Vagina (tissue), 2 donors: ENCODE data around the gene HERC2.

Source experiments
- POLR2A ChIP-seq, 2 donors: fragments of 450-650 bp; IDR thresholded peaks; one replicate each; pipeline ENCODE4 v1.6.1; 2017; ENCODE audit warnings: antibody characterized with exemption in 2 of 2, mild to moderate bottlenecking in 2 of 2, moderate library complexity in 2 of 2
- TF ChIP-seq, protein P1 (sequence below), 3 experiments: fragments of 450-650 bp in 2 of 3; fragments of 200-600 bp in 1 of 3; sonication (generic) in 1 of 3; IDR thresholded peaks; one replicate each; pipeline ENCODE4 v1.5.1; 2017 to 2019; ENCODE audit warnings: antibody characterized with exemption in 3 of 3, mild to moderate bottlenecking in 2 of 3, moderate library complexity in 2 of 3

DNA sequence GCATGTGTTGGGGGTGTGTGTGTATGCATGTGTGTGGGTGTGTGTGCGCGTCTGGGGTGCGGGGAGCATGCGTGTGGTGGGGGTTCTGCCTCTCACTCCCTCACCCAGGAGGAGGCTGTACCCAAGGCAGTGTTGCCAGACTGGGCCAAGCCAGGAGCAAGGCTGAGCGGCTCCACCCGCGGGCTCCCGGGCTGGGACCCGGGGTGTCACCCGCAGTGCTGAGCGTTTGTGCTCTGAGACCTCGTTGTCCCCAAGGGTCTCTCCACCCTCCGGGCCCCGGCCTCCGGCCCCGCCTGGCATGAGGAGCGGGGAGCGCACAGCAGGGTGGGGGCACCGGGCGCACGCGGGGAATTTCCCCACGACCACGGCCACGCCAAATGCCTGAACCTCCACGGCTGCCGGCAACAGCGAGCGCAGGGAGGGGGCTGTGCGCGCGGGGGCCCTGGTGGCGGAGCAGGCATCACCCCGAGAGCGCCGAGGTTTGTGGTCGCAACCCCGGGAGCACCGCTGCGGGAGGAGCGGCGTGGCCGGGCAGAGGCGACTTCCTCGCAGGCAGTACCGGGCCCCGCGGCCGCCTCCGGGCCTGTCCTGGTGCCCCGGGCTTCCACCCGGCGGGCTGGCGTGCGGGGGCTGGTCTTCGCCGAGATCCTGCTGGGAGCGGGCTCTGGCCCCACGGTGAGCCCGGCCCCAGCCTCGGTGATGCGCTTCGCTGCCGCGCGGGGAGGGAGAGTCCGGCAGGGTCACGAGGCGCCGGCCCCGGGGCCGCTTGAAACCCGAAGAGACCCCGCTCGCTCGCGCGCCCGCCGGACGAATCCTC lies 215.5 kb downstream of the HERC2 start:
- TF ChIP-seq, protein P1, sequence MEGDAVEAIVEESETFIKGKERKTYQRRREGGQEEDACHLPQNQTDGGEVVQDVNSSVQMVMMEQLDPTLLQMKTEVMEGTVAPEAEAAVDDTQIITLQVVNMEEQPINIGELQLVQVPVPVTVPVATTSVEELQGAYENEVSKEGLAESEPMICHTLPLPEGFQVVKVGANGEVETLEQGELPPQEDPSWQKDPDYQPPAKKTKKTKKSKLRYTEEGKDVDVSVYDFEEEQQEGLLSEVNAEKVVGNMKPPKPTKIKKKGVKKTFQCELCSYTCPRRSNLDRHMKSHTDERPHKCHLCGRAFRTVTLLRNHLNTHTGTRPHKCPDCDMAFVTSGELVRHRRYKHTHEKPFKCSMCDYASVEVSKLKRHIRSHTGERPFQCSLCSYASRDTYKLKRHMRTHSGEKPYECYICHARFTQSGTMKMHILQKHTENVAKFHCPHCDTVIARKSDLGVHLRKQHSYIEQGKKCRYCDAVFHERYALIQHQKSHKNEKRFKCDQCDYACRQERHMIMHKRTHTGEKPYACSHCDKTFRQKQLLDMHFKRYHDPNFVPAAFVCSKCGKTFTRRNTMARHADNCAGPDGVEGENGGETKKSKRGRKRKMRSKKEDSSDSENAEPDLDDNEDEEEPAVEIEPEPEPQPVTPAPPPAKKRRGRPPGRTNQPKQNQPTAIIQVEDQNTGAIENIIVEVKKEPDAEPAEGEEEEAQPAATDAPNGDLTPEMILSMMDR (IDR thresholded peaks at IDR 0.05): no peak
- TF ChIP-seq POLR2A (IDR thresholded peaks at IDR 0.05): no peak
